ENCODE measurements around the gene QPRT.

- TF ChIP-seq CTCF (conservative IDR thresholded peaks at IDR 0.05; ENCODE audit: low read depth, low read length): no peak
- no peak for TF ChIP-seq EZH2 (IDR thresholded peaks at IDR 0.05; ENCODE audit: borderline replicate concordance, low read depth, low read length, poor library complexity, severe bottlenecking)
Observed at GRCh38 chr16:29678691-29679267, at the start of gene QPRT.

Measured in A673 (cell line).